Fibroblast of mammary gland (primary cell): Measurements from ENCODE around the gene DRAM2.

ENCODE experiments used
- DNase-seq: peaks from one replicate; pipeline ENCODE4 v3.0.0-alpha.2; 2010; ENCODE audit warnings: low read depth
- H3K4me3 ChIP-seq: 2 replicates; pipeline ENCODE4 v1.5.1; 2011; ENCODE audit warnings: low read depth, mild to moderate bottlenecking, low read length, moderate library complexity; ENCODE audit not compliant: control insufficient read depth
- TF ChIP-seq, protein P1 (sequence below): conservative IDR thresholded peaks from 2 replicates; pipeline ENCODE4 v1.5.1; 2011; ENCODE audit warnings: low read depth, low read length, inconsistent platforms; ENCODE audit not compliant: control insufficient read depth, insufficient read depth

DRAM2 gene

DNA sequence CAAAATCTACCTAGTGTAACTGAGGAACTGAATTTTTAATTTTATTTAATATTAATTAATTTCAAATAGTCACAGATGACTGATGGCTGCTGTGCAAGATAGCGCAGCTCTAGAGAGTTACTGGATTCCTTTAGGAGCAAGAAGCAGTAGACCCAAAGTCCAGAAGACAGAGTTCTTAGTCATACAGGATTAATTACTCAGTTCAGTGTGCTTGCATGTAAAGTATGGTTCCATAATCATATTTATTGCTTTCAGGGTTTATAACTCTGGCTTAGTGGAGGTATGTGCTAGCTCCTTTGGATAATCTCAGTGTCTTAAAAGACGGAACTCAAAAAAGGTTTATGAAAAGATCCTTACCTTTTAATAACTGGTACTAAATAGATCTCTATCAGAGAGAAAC, 17.5 kb upstream of the DRAM2 start:
- no peak for DNase-seq
- TF ChIP-seq, protein P1, sequence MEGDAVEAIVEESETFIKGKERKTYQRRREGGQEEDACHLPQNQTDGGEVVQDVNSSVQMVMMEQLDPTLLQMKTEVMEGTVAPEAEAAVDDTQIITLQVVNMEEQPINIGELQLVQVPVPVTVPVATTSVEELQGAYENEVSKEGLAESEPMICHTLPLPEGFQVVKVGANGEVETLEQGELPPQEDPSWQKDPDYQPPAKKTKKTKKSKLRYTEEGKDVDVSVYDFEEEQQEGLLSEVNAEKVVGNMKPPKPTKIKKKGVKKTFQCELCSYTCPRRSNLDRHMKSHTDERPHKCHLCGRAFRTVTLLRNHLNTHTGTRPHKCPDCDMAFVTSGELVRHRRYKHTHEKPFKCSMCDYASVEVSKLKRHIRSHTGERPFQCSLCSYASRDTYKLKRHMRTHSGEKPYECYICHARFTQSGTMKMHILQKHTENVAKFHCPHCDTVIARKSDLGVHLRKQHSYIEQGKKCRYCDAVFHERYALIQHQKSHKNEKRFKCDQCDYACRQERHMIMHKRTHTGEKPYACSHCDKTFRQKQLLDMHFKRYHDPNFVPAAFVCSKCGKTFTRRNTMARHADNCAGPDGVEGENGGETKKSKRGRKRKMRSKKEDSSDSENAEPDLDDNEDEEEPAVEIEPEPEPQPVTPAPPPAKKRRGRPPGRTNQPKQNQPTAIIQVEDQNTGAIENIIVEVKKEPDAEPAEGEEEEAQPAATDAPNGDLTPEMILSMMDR = no peak
- no peak overlapping the region for H3K4me3 ChIP-seq

DNA sequence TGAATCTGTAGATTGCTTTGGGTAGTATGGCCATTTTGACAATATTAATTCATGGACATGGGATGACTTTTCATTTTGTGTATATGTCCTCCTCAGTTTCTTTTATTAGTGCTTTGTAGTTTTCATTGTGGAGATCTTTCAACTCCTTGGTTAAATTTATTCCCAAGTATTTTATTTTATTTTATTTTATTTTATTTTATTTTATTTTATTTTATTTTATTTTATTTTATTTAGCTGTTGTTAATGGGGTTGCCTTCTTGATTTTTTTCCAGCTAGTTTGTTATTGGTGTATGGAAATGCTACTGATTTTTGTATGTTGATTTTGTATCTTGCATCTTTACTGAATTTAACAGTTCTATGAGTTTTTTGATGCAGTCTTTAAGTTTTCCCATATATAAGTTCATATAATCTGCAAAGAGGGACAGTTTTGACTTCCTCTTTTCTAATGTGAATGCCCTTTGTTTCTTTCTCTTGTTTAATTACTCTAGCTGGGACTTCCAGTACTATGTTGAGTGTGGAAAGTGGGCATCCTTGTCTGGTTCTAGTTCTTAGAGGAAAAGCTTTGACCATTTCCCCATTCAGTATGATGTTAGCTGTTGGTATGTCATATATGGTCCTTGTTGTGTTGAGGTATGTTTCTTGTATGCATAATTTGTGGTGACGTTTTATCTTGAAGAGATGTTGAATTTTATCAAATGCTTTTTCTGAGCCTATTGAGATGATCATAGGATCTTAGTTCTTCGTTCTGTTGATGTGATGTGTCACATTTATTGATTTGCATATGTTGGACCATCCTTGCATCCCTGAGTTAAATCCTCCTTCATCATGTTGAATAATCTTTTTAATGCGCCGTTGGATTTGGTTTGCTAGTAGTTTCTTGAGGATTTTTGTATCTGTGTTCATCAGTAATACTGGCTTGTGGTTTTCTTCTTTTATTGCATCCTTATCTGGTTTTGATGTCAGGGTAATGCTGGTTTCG, 14.4 kb upstream of the DRAM2 start:
- no peak overlapping the region for H3K4me3 ChIP-seq
- no peak for DNase-seq
- TF ChIP-seq, protein P1 = no peak

DNA sequence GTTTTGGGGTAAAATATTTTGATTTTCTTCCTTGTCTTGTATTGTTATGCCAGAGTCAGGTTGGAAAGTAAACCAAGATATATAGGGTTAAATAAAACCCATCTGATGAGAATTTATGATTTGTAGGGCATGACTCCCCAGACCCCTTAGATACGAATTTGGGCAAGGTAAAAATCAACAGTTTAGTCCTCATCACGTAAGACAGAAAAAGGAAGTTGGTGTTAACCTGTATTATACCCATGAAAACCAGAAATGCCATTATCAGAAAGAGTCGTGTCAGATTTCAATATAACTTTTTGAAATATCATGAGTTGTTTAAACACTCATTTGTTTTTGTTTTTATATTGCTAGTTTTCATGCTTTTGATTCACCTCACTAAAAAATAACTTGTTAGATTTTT, 11.9 kb upstream of the DRAM2 start:
- TF ChIP-seq, protein P1 = no peak
- DNase-seq = no peak
- H3K4me3 ChIP-seq = no peak overlapping the region

DNA sequence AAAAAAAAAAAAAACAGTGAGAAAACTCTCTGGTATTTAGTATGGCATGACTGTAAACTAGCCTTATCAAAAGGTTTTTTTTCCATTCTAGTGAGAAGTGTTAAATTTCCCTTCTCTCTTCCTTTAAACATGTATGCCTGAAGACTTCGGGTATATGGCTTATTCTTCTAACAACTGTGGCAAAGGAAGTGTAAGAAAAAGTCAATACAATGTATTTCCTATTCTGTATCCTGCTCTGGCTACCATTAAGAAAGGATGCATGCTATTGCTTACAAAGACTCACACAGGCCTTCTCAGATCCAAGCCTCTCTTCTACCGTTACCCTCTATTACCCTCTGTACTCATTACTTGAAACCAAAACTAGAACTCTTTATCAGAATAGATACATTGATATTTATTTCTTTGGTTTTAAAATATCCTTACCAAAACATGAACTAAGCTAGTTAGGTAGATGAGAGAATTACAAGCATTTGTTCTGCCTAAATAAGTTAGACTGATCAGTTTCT, 8.5 kb upstream of the DRAM2 start:
- DNase-seq = no peak
- H3K4me3 ChIP-seq = no peak overlapping the region
- TF ChIP-seq, protein P1 = no peak

DNA sequence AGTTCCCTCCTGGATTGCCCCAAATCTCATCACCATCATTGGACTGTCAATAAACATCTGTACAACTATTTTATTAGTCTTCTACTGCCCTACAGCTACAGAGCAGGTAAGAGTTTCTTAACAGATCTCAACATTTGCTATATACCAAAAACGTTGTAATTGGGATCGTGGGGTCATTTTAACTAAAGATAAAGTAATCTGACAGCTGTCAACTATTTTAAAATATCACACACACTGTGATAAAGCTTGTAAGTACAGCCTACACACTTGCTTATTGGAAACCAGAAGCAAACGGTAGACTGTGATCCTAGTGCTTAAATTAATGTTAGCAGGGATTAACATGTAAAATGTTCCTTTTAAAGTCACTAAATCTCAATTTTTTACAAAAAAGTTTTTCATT, 8.1 kb upstream of the DRAM2 start:
- DNase-seq = no peak
- TF ChIP-seq, protein P1 = no peak
- no peak overlapping the region for H3K4me3 ChIP-seq

DNA sequence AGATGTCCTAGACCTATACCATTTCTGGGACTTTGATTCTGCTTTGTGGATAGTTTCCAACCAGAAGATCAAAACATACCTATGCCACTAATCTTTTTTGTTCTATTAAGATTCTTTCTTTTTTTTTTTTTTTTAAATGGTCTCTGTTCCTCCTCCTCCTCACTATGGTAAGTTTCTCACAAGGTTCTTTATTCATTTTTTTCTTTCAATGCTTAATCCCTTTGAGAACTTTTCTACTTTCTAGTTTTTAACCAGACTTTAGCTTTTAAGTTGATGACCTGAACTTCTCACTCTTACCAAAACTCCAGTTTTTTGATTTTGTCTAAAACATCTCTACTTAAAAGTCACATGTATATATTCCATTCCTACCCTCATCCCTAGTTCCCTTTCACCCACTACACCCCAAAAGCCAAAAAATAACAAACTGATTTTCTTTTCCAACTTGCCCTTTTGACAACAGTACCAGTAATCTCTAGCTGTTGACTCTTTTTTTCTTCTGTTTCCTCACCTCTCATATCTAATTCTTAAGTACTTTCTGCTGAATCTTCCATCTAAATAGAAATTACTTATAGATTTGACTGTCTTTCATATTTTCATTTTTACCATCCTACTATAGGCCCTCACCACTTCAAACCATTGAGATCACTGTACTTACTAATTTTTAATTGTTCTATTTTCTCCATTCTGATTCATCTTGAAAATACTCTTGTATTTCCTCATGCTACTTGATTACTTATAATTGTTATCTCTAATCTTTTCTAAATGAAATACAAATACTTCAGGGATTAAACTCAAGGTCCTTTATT, 6.3 kb upstream of the DRAM2 start:
- no peak overlapping the region for H3K4me3 ChIP-seq
- TF ChIP-seq, protein P1 = no peak
- no peak for DNase-seq
